GM12874 (cell line): ENCODE measurements around the gene SOWAHB.

Experiments
- TF ChIP-seq, protein P1 (sequence below): IDR thresholded peaks from 2 replicates; pipeline ENCODE4 v1.5.1; 2011; ENCODE audit warnings: low read depth, mild to moderate bottlenecking, control low read depth, low read length, moderate library complexity; ENCODE audit not compliant: insufficient read depth

Gene SOWAHB

DNA sequence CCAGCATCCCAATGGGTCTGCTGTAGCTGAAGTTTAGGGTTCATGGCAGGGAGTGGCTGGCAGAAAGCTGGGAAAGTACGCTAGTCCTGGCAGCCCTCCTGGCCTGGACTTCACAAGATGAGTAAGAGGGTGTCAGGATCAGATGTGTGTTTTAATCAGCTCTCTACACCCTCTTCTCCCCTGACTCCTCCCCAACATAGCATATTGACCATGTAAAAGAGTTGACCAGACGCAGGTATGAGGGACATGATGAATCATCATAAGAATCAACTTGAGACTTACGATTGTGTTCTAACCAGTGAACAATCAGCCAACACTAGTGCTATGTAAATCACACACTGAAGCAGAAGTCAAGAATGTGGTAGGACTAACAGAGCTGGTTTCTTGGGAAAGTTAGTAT is 5.3 kb downstream of the SOWAHB start:
- TF ChIP-seq, protein P1, sequence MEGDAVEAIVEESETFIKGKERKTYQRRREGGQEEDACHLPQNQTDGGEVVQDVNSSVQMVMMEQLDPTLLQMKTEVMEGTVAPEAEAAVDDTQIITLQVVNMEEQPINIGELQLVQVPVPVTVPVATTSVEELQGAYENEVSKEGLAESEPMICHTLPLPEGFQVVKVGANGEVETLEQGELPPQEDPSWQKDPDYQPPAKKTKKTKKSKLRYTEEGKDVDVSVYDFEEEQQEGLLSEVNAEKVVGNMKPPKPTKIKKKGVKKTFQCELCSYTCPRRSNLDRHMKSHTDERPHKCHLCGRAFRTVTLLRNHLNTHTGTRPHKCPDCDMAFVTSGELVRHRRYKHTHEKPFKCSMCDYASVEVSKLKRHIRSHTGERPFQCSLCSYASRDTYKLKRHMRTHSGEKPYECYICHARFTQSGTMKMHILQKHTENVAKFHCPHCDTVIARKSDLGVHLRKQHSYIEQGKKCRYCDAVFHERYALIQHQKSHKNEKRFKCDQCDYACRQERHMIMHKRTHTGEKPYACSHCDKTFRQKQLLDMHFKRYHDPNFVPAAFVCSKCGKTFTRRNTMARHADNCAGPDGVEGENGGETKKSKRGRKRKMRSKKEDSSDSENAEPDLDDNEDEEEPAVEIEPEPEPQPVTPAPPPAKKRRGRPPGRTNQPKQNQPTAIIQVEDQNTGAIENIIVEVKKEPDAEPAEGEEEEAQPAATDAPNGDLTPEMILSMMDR, result no peak

DNA sequence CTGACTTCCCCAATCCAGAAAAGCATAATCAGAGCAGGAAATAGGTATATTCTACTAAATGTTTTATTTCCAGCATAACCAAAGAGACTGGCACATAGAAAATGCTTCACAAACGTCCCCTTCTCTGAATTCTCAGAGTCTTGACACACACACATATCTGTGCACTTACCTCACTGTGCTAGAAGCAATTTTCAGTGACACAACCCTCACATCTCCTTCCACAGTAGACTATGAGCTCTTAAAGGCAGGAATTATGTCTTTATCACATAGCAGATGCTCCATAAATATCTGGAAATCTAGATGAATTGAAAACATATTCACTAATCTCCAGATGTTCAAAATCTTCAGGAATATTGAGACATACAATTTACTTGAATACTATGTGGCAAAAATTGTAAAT is 5.9 kb downstream of the SOWAHB start:
- TF ChIP-seq, protein P1, result no peak

DNA sequence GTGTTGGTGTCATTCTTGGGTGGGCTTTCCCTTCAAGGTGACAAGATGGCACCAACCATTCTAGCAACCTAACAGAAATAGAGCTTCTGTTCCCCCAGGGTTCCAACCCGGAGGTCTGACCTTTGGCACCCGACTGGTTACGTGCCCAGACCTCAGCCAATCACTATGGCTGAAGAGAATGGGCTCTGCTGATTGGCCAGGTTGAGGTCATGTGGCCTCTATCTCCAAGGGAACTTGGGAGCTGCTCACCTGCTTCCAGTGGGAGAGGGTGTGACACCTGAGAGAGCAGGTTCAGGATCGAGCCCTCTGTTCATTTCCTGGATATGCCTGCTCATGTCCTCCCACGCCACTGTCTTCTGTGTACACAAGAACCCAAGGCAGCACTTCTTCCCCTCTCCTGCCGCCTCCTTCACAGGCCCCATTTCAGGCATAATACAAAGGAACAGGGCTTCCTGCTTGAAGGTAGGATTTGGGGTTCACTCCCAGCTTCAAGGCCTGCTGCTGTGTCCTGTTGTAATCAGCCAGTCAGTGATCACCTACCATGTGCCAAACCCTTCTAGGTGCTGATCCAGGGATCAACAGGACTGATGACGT is 11.0 kb downstream of the SOWAHB start:
- TF ChIP-seq, protein P1, result no peak

DNA sequence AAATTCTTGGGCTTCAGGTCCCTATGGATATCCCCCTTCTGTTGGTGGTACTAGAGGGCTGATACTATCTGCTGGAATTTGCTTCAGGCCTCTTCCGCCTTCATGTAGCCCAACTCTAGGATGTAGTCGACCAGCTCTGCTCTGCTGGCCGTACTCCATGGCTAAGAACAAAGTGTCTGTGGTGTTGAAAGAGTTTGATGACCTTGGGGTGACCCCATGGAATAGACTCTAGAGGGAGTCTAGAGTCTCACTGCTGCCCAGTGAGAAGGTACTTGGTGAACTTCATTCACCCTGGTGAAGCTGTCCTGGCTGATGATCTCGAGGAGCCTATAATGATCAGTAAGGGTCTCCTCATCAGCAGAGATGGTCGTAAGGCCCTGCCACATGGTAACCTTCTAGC is 11.7 kb downstream of the SOWAHB start:
- TF ChIP-seq, protein P1, result no peak

DNA sequence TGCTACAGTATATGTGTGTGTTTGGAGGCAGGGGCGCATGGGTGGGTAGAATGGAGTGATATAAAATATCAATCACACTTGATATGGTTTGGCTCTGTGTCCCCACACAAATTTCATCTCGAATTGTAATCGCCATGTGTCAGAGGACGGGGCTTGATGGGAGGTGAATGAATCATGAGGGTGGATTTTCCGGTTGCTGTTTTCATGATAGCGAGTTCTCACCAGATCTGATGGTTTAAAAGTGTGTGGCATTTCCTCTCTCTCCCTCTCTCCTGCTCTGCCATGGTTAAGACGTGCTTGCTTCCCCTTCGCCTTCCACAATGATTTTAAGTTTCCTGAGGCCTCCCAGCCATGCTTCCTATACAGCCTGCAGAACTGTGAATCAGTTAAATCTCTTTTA is 14.8 kb downstream of the SOWAHB start:
- TF ChIP-seq, protein P1, result no peak

DNA sequence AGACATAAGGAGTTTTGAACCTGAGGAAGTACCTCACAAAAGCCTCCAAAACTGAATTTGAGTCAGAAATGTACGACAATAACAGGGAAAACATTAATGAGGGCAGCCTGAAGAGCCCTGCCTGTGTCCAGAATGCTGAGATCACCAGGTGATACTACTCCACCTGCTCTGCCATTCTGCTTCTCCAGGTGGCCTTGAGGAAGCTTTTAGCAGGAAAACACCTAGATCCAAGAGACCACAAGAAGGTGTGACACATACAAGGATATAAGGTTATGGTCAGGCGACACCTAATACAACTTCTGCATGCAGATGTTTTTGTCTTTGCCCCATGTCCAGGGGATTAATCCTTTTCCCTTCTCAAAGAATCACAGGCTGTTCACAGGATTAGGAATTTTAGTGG is 15.3 kb downstream of the SOWAHB start:
- TF ChIP-seq, protein P1, result no peak

DNA sequence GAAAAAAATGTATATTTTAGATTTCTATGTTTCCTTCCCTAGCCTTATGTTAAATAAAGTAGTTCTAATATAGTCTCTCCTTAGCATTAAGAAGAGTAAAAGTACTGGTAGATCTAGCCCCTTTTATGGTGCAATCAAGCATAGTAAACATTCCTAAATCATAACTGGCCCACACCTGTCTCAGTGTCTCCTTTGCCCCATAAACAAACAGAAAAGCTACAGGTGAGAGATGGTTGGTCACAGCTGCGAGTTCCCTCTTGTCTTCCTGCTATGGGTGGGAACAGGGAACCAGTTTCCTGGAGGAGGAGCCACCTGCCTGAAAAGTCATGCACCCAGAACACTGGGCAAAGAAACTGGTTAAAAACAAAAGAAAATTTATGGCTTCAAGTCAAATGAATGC is 16.6 kb downstream of the SOWAHB start:
- TF ChIP-seq, protein P1, result no peak
